Esophagus muscularis mucosa (tissue), 4 donors: Measurements from ENCODE around the gene TRAPPC5.

Experiments used
- CTCF ChIP-seq, 3 experiments: fragments of 200-600 bp in 2 of 3; fragments of 450-650 bp in 1 of 3; sonication (generic) in 2 of 3; IDR thresholded peaks; one replicate each; pipeline ENCODE4 v1.5.1; 2017 to 2019; ENCODE audit warnings: antibody characterized with exemption in 3 of 3, mild to moderate bottlenecking in 2 of 3, moderate library complexity in 1 of 3
- EP300 ChIP-seq: sonication (generic); formaldehyde crosslinking; IDR thresholded peaks from one replicate; pipeline ENCODE4 v1.6.1; 2017; ENCODE audit warnings: antibody characterized with exemption
- POLR2AphosphoS5 ChIP-seq, 2 donors: sonication (generic); formaldehyde crosslinking; IDR thresholded peaks; one replicate each; pipeline ENCODE4 v1.6.1; 2017; ENCODE audit warnings: antibody characterized with exemption in 2 of 2

GRCh38 chr19:7643031-7643415 lies 37.6 kb upstream of the TRAPPC5 start:
- TF ChIP-seq CTCF (IDR thresholded peaks at IDR 0.05) (no peak), EP300 (no peak), POLR2AphosphoS5 (IDR thresholded peaks at IDR 0.05) (no peak)
